Adipocyte (in vitro differentiated cells): ENCODE measurements around the gene PER2.

ENCODE experiments used
- DNase-seq: peaks from one replicate; pipeline ENCODE4 v3.0.0-alpha.2; 2015; ENCODE audit warnings: low read depth
- H3K27me3 ChIP-seq: replicated peaks from 2 replicates; pipeline ENCODE4 v1.7.0; 2013; ENCODE audit warnings: mild to moderate bottlenecking, low read length, moderate library complexity; ENCODE audit not compliant: control insufficient read depth, insufficient read depth
- H3K36me3 ChIP-seq: 2 replicates; pipeline ENCODE4 v1.7.0; 2013; ENCODE audit warnings: low read length, mild to moderate bottlenecking, moderate library complexity; ENCODE audit not compliant: control insufficient read depth, insufficient read depth, severe bottlenecking
- H3K4me1 ChIP-seq: 2 replicates; pipeline ENCODE4 v1.7.0; 2013; ENCODE audit warnings: mild to moderate bottlenecking, low read length, moderate library complexity; ENCODE audit not compliant: control insufficient read depth, insufficient read depth
- H3K4me3 ChIP-seq: 2 replicates; pipeline ENCODE4 v1.7.0; 2013; ENCODE audit warnings: mild to moderate bottlenecking, low read length, moderate library complexity
- H3K9ac ChIP-seq: 2 replicates; pipeline ENCODE4 v1.7.0; 2013; ENCODE audit warnings: mild to moderate bottlenecking, low read length, moderate library complexity
- H3K9me3 ChIP-seq: 2 replicates; pipeline ENCODE4 v1.7.0; 2013; ENCODE audit warnings: mild to moderate bottlenecking, low read length, moderate library complexity; ENCODE audit not compliant: control insufficient read depth

Gene PER2

GRCh38 chr2:238228700-238229099 lies 59.7 kb downstream of the PER2 start:
- H3K4me1 ChIP-seq = peaks cover 5% of the 10 kb centered on the region
- H3K9ac ChIP-seq = no peak overlapping the region
- peaks cover 14% of the 10 kb centered on the region for H3K27me3 ChIP-seq
- no peak overlapping the region for H3K4me3 ChIP-seq
- no peaks in the 10 kb centered on the region for H3K9me3 ChIP-seq
- DNase-seq = peak; percentile 61
- no peaks in the 10 kb centered on the region for H3K36me3 ChIP-seq

GRCh38 chr2:238227587-238228032 lies 60.8 kb downstream of the PER2 start:
- Histone ChIP-seq H3K36me3 (no peaks in the 10 kb centered on the region), H3K4me3 (no peak overlapping the region), H3K4me1 (peaks cover 5% of the 10 kb centered on the region), H3K9ac (no peak overlapping the region), H3K9me3 (no peaks in the 10 kb centered on the region), H3K27me3 (peaks cover 14% of the 10 kb centered on the region)
- DNase-seq = no peak

GRCh38 chr2:238226698-238227586 lies 61.5 kb downstream of the PER2 start:
- H3K27me3 ChIP-seq = peaks cover 14% of the 10 kb centered on the region
- no peak overlapping the region for H3K9ac ChIP-seq
- no peak overlapping the region for H3K4me3 ChIP-seq
- no peaks in the 10 kb centered on the region for H3K9me3 ChIP-seq
- DNase-seq = no peak
- peaks cover 5% of the 10 kb centered on the region for H3K4me1 ChIP-seq
- H3K36me3 ChIP-seq = no peaks in the 10 kb centered on the region

GRCh38 chr2:238225911-238226697 lies 62.3 kb downstream of the PER2 start:
- peaks cover 14% of the 10 kb centered on the region for H3K27me3 ChIP-seq
- DNase-seq = no peak
- no peaks in the 10 kb centered on the region for H3K36me3 ChIP-seq
- H3K9me3 ChIP-seq = no peaks in the 10 kb centered on the region
- peaks cover 5% of the 10 kb centered on the region for H3K4me1 ChIP-seq
- no peak overlapping the region for H3K4me3 ChIP-seq
- H3K9ac ChIP-seq = no peak overlapping the region

- H3K4me3 ChIP-seq = no peak overlapping the region
These were observed 63.3 kb downstream of the PER2 start for GRCh38 chr2:238225121-238225520.

GRCh38 chr2:238224356-238225035 lies 63.9 kb downstream of the PER2 start:
- no peak overlapping the region for H3K9ac ChIP-seq

More at GRCh38 chr2:238225121-238225520, 63.3 kb downstream of the PER2 start:
- Histone ChIP-seq H3K27me3 (peaks cover 14% of the 10 kb centered on the region), H3K9ac (no peak overlapping the region), H3K9me3 (no peaks in the 10 kb centered on the region), H3K4me1 (peaks cover 5% of the 10 kb centered on the region), H3K36me3 (no peaks in the 10 kb centered on the region)
- DNase-seq = no peak

GRCh38 chr2:238220892-238221521 lies 67.4 kb downstream of the PER2 start:
- Histone ChIP-seq H3K9me3 (no peaks in the 10 kb centered on the region), H3K4me3 (no peak overlapping the region), H3K36me3 (no peaks in the 10 kb centered on the region), H3K27me3 (no peaks in the 10 kb centered on the region), H3K9ac (peak overlapping the region; percentile 63), H3K4me1 (peaks cover 5% of the 10 kb centered on the region)
- DNase-seq = no peak

More at GRCh38 chr2:238224356-238225035, 63.9 kb downstream of the PER2 start:
- DNase-seq = no peak
- H3K27me3 ChIP-seq = peaks cover 14% of the 10 kb centered on the region
- H3K9me3 ChIP-seq = no peaks in the 10 kb centered on the region
- H3K36me3 ChIP-seq = no peaks in the 10 kb centered on the region
- peaks cover 5% of the 10 kb centered on the region for H3K4me1 ChIP-seq
- no peak overlapping the region for H3K4me3 ChIP-seq

- H3K36me3 ChIP-seq = no peaks in the 10 kb centered on the region
- no peak for DNase-seq
- H3K9ac ChIP-seq = no peak overlapping the region
- H3K4me3 ChIP-seq = no peak overlapping the region
- no peaks in the 10 kb centered on the region for H3K9me3 ChIP-seq
- H3K27me3 ChIP-seq = no peaks in the 10 kb centered on the region
- H3K4me1 ChIP-seq = no peaks in the 10 kb centered on the region
These were observed 68.0 kb downstream of the PER2 start for GRCh38 chr2:238220274-238220891.

- H3K27me3 ChIP-seq = peaks cover 4% of the 10 kb centered on the region
- H3K9me3 ChIP-seq = peaks cover 6% of the 10 kb centered on the region
- H3K36me3 ChIP-seq = no peaks in the 10 kb centered on the region
- no peak overlapping the region for H3K9ac ChIP-seq
- no peaks in the 10 kb centered on the region for H3K4me1 ChIP-seq
- DNase-seq = no peak
- H3K4me3 ChIP-seq = no peak overlapping the region
These were observed 71.7 kb downstream of the PER2 start for GRCh38 chr2:238216651-238217184.

- no peaks in the 10 kb centered on the region for H3K36me3 ChIP-seq
- H3K27me3 ChIP-seq = peaks cover 20% of the 10 kb centered on the region
- no peaks in the 10 kb centered on the region for H3K9me3 ChIP-seq
- no peak overlapping the region for H3K4me3 ChIP-seq
- peaks cover 5% of the 10 kb centered on the region for H3K4me1 ChIP-seq
- no peak overlapping the region for H3K9ac ChIP-seq
- no peak for DNase-seq
These were observed 81.4 kb downstream of the PER2 start for GRCh38 chr2:238207006-238207405.
